A673 (cell line): ENCODE data around the gene RAB18. TPM values are rescaled to one million over a fixed set of nuclear protein-coding genes. Genes with fewer than 3 reads are reported as not detected.

ENCODE experiments used
- BruUV-seq: library from RNA; stranded (reverse); fragments of 400-500 nt; replicated peaks from 2 replicates; lab custom pipeline; 2021; lab: Mats Ljungman, UMichigan
- CTCF ChIA-PET: fragments of 300-600 bp; sonication (Branson Sonifier 250); formaldehyde crosslinking; loops from one replicate; lab custom pipeline; 2022; ENCODE audit warnings: antibody characterized with exemption; lab: Charles Lee
- POLR2A ChIA-PET: fragments of 300-600 bp; sonication (Branson Sonifier 250); formaldehyde crosslinking; loops from one replicate; lab custom pipeline; 2022; ENCODE audit warnings: antibody characterized with exemption; ENCODE audit not compliant: low non-redundant PET; lab: Charles Lee
- DNase-seq: peaks from one replicate; pipeline ENCODE4 v3.0.0-alpha.2; 2015; ENCODE audit warnings: low spot score
- H3K27ac ChIP-seq: fragments of 200-600 bp; sonication (generic); 2 replicates; pipeline ENCODE4 v1.5.1; 2016; ENCODE audit warnings: mixed run types, low read depth, mild to moderate bottlenecking, mixed read lengths, antibody characterized with exemption, low read length; ENCODE audit not compliant: poor library complexity, severe bottlenecking
- H3K27me3 ChIP-seq: fragments of 200-600 bp; sonication (generic); replicated peaks from 2 replicates; pipeline ENCODE4 v1.6.1; 2017; ENCODE audit warnings: mixed run types, low read depth, mild to moderate bottlenecking, mixed read lengths, antibody characterized with exemption, low read length; ENCODE audit not compliant: insufficient read depth, poor library complexity
- H3K36me3 ChIP-seq: fragments of 200-600 bp; sonication (generic); 2 replicates; pipeline ENCODE4 v1.6.1; 2016; ENCODE audit warnings: mixed run types, mild to moderate bottlenecking, mixed read lengths, antibody characterized with exemption, low read length; ENCODE audit not compliant: insufficient read depth, poor library complexity, severe bottlenecking
- H3K4me1 ChIP-seq: fragments of 200-600 bp; sonication (generic); 2 replicates; pipeline ENCODE4 v1.6.1; 2017; ENCODE audit warnings: mixed run types, mild to moderate bottlenecking, mixed read lengths, antibody characterized with exemption, low read length; ENCODE audit not compliant: insufficient read depth, poor library complexity, severe bottlenecking
- H3K4me3 ChIP-seq: fragments of 200-600 bp; sonication (generic); 2 replicates; pipeline ENCODE4 v1.5.1; 2016; ENCODE audit warnings: low read depth, mixed run types, mild to moderate bottlenecking, mixed read lengths, low read length; ENCODE audit not compliant: poor library complexity, severe bottlenecking
- H3K9me3 ChIP-seq: fragments of 200-600 bp; sonication (generic); 2 replicates; pipeline ENCODE4 v1.6.1; 2016; ENCODE audit warnings: mixed run types, low read depth, mild to moderate bottlenecking, mixed read lengths, antibody characterized with exemption, low read length; ENCODE audit not compliant: poor library complexity, severe bottlenecking
- EZH2 ChIP-seq: fragments of 200-600 bp; sonication (generic); IDR thresholded peaks from 2 replicates; pipeline ENCODE4 v1.6.1; 2017; ENCODE audit warnings: borderline replicate concordance, low read depth, mild to moderate bottlenecking, mixed read lengths, antibody characterized with exemption, low read length; ENCODE audit not compliant: poor library complexity, severe bottlenecking
- intact Hi-C: fragments of 100-400 bp; cut with micrococcal nuclease; formaldehyde crosslinking; loops from one replicate; pipeline ENCODE4 v1.10.0; 2022; ENCODE audit not compliant: unreplicated experiment
- total RNA-seq: library from RNA; stranded (reverse); gene quantifications from 2 replicates; pipeline ENCODE4 v1.2.3, GENCODE V29; 2021
- TF ChIP-seq, protein P1 (sequence below): fragments of 300-800, 200-600 bp; sonication (generic); conservative IDR thresholded peaks from 2 replicates; pipeline ENCODE4 v1.5.1; 2017; ENCODE audit warnings: low read depth, mild to moderate bottlenecking, antibody characterized with exemption, low read length, moderate library complexity, mixed read lengths

Gene RAB18
- total RNA-seq, 1 experiment from 2014 or later, result 110 TPM

DNA sequence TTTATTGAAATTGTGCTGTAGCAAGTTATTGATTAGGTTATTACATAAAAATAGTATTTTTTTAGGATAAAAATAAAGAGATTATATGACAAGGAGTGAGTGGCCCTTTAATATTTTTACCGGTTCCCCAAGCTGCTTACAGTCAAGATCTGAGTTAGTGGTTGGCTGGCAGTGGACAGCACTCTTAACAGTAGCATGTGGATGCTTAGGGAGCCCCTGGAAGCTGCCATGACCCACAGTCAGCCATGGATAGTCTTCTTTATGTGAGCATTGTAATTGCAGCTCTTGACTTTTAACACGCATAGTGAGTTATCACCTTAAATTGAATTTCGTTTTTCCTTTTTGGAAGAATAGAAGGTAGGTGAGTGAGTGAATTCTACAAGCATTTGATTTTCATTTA is 22.1 kb downstream of the RAB18 start:
- H3K4me3 ChIP-seq, result no peak overlapping the region
- CTCF ChIA-PET, result no interaction called here
- H3K36me3 ChIP-seq, result no peaks in the 10 kb centered on the region
- peak overlapping the region; percentile 58 for H3K27ac ChIP-seq
- H3K4me1 ChIP-seq, result peaks cover 75% of the 10 kb centered on the region
- no peaks in the 10 kb centered on the region for H3K9me3 ChIP-seq
- DNase-seq, result no peak
- no peak for TF ChIP-seq EZH2
- TF ChIP-seq, protein P1, sequence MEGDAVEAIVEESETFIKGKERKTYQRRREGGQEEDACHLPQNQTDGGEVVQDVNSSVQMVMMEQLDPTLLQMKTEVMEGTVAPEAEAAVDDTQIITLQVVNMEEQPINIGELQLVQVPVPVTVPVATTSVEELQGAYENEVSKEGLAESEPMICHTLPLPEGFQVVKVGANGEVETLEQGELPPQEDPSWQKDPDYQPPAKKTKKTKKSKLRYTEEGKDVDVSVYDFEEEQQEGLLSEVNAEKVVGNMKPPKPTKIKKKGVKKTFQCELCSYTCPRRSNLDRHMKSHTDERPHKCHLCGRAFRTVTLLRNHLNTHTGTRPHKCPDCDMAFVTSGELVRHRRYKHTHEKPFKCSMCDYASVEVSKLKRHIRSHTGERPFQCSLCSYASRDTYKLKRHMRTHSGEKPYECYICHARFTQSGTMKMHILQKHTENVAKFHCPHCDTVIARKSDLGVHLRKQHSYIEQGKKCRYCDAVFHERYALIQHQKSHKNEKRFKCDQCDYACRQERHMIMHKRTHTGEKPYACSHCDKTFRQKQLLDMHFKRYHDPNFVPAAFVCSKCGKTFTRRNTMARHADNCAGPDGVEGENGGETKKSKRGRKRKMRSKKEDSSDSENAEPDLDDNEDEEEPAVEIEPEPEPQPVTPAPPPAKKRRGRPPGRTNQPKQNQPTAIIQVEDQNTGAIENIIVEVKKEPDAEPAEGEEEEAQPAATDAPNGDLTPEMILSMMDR, result no peak
- intact Hi-C loops, result no loop called here
- POLR2A ChIA-PET, result no interaction called here
- H3K27me3 ChIP-seq, result no peaks in the 10 kb centered on the region
- BruUV-seq, result no TSS peak

DNA sequence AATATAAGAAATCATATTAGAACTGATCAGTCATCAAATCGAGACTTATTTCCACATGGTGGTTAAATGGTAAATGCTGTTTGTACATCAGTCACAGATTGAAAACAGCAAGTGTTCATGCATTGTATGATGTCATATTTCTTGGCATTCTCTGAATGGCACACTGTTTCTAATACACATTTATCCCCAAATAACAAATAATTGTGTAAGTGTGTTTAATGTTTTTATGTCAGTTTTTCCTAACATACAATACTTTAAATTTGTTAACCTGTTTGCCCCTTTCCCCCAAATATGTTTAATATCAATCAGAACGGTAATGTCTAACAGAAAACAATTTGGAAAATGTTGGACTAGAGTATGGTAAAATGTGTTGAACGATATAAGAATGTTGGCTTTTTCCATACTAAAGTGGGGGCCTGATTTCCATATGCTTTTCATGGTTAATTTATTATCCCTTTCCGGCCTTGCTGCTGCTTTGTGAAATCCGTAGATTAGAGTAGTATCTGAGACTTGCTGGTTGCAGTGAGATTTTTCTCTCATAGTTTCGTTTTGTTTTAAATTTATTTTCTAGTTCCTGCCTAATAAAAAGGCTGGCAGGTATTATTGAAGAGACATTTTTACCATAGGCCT is 23.7 kb downstream of the RAB18 start:
- no TSS peak for BruUV-seq
- POLR2A ChIA-PET, result no interaction called here

GRCh38 chr10:27529010-27529783 is 25.1 kb downstream of the RAB18 start:
- no TSS peak for BruUV-seq
- Histone ChIP-seq H3K4me1 (peaks cover 78% of the 10 kb centered on the region), H3K4me3 (no peak overlapping the region), H3K27ac (peak overlapping the region; percentile 88), H3K36me3 (peaks cover 5% of the 10 kb centered on the region), H3K27me3 (no peaks in the 10 kb centered on the region), H3K9me3 (no peaks in the 10 kb centered on the region)
- intact Hi-C loops, result no loop called here
- peak; percentile 18 for DNase-seq
- TF ChIP-seq EZH2, result no peak
- TF ChIP-seq, protein P1, result no peak
- CTCF ChIA-PET, result no interaction called here
- POLR2A ChIA-PET, result no interaction called here

More for the DNA sequence above, 23.7 kb downstream of the RAB18 start:
- Histone ChIP-seq H3K4me3 (peak overlapping the region; percentile 36), H3K36me3 (no peaks in the 10 kb centered on the region), H3K27ac (peak overlapping the region; percentile 88), H3K9me3 (no peaks in the 10 kb centered on the region), H3K27me3 (no peaks in the 10 kb centered on the region), H3K4me1 (peaks cover 82% of the 10 kb centered on the region)
- CTCF ChIA-PET, result no interaction called here
- TF ChIP-seq, protein P1, result no peak
- no peak for TF ChIP-seq EZH2
- peak; percentile 80 for DNase-seq
- intact Hi-C loops, result no loop called here
